Limb (tissue), 2 donors: Measurements from ENCODE around the gene CCDC107.
A peak's percentile ranks its signal among the peaks of the same experiment; 100 is the strongest.
"Not testable (repeated sequence)": the region's sequence is repeated elsewhere in the genome, so short reads cannot be mapped to it uniquely, and the experiment has no call there.

Source experiments
- DNase-seq, 2 donors: peaks; one replicate each; pipeline ENCODE4 v3.0.0-alpha.2; 2016; ENCODE audit errors: extremely low spot score in 2 of 2

The CCDC107 gene

DNA sequence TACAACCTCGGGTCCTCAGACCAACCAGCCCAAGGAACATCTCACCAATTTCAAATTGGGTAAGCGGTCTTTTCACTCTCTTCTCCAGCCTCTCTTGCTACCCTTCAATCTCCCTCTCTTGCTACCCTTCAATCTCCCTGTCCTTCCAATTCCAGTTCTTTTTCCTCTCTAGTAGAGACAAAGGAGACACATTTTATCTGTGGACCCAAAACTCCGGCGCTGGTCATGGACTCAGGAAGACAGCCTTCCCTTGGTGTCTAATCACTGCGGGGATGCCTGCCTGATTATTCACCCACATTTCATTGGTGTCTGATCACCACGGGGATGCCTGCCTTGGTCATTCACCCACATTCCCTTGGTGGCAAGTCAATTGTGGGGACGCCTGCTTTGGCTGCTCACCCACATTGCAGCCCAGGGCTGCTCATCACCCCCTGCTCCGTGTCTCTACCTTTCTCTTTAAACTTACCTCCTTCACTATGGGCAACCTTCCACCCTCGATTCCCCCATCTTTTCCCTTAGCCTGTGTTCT is 20.6 kb upstream of the CCDC107 start:
- not testable (repeated sequence) for DNase-seq

- DNase-seq, result not testable (repeated sequence)
Measured at GRCh38 chr9:35638751-35639150, 19.3 kb upstream of the CCDC107 start.

- DNase-seq, result not testable (repeated sequence)
Measured at GRCh38 chr9:35639225-35639624, 18.9 kb upstream of the CCDC107 start.

DNA sequence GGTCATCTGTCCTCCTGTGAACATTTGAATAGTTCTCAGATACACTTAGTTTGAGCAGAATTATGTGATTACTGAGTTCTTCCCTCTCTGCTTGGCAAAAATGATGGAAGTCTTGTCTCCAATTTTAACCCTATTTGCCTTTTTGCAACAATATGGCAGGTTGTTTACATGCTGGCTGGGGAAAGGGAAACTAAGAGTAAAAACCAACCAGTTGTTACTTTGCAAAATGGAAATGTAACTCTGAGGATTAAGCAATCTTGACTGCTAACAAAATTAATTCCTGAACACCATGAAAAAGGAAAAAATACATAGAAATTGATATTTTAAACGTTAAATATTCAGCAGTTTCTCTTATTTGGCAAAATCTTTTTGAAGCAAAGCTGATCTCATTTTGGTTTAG is 18.5 kb upstream of the CCDC107 start:
- DNase-seq, result no peak

DNA sequence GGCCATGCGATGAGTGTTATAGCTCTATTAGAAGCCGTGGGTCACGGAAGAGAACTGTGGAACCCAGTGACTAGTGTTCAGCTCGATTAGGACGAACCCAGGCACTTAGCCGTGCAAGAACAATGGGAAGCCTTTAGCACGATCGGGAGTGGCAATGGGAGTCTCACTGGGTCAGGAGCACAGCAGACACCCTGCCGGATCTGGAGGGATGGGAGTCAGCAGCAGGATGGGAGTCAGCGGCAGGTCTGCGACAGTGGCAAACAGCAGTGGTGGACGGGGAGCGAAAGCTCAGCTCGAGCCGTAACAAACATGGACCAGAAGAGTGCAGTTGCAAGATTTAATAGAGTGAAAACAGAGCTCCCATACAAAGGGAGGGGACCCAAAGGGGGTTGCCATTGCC is 17.7 kb upstream of the CCDC107 start:
- not testable (repeated sequence) for DNase-seq

DNA sequence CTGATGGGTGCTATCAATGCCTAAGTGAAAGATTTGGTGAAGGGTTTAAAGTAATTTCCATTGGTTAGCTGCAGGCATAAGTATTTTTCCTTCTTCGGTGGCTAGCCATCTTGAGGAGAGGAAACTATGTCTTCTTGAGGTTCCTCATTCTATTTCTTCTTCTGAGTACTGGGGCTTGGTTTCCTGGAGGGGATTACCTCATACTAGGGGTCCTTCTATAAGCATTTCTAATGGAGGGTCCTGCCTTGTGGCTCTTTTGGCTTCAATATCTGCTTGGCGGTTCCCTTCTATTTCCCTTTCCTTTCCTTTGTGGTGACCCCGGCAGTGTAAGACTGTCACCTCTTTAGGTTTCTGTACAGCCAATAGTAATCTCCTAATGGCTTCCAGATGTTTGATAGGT is 16.6 kb upstream of the CCDC107 start:
- not testable (repeated sequence) for DNase-seq

DNA sequence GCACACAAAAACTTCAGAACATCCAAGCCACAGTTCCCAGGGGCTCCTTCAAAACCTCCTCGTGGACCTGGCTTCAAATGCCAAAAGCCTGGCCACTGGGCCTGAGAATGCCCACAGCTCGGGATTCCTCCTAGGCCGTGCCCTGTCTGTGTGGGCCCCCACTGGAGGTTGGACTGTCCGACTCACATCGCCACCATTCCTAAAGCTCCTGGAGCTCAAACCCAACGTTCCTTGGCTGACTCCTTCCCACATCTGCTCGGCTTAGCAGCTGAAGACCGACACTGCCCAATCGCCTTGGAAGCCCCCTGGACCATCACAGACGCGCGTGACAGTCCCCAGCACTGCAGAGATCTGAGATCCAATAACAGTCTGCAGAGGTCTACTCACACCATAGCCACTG is 15.0 kb upstream of the CCDC107 start:
- no peak for DNase-seq

DNA sequence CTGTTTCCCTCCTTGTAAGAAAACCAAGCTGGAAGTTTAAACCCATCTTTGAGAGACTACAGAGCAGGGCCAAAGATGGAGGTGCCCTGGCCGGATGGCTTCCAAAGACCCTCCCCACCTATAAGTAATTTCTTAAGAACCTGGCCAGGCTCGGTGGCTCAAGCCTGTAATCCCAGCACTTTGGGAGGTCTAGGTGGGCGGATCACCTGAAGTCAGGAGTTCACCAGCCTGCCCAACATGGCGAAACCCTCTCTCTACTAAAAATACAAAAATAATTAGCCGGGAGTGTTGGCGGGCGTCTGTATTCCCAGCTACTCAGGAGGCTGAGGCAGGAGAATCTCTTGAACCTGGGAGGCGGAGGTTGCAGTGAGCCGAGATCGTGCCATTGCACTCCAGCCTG is 12.4 kb upstream of the CCDC107 start:
- not testable (repeated sequence) for DNase-seq

DNA sequence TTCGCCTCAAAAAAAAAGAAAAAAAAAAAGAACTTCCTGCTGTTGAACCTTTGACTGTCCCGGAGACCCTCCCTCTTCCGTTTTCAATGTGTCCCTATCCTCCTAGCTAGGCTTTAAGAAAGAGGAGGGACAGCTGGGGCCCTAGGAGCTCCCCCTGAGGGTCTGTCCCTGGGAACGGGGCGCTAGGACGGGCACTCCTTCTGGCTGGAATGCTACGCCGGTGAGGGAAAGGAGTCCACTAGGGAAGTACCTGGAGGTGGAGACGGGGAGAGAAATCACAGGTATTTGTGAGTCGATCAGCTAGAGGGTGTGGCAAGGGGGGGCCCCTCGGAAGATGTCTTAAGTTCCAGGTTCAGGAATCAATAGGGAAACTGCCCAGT is 11.9 kb upstream of the CCDC107 start:
- peak; percentile 51 to 75 for DNase-seq

DNA sequence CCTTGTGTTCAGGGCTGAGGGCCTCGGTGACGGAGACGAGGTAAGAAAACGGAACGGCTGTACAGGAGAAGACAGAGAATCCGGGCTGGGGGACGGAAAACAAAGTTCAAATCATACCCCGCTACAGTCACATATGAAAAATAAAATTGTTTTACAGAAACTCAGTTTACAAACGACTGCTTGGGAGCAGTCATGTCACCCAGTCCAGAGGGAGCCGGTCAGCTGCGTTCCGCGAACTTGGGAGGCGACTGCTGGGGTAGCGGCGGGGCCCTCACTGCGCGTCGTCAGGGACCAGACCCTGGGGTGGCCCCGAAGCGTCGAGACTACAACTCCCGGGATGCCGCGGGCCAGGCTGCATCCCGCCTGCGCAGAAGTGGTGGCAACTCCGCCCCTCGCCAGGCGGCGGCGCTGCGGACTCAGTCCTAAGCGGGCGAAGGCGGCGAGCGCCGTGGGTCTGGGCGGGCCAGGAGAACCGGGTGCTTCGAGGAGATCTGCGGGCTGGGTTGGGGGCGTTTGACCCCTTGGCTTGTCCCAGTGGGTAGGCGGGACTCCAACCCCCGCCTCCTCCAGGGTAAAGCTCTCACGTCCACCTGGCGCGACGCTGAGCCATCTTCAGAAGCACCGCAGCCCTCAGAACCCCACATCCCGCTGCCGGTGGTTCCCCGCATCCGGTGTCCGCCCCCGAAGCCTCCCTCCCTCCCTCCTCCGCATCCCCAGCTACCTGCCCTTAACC is 11.4 kb upstream of the CCDC107 start:
- DNase-seq, result peak; percentile 95 to 97

- no peak for DNase-seq
Measured at GRCh38 chr9:35649431-35650340, 8.4 kb upstream of the CCDC107 start.

DNA sequence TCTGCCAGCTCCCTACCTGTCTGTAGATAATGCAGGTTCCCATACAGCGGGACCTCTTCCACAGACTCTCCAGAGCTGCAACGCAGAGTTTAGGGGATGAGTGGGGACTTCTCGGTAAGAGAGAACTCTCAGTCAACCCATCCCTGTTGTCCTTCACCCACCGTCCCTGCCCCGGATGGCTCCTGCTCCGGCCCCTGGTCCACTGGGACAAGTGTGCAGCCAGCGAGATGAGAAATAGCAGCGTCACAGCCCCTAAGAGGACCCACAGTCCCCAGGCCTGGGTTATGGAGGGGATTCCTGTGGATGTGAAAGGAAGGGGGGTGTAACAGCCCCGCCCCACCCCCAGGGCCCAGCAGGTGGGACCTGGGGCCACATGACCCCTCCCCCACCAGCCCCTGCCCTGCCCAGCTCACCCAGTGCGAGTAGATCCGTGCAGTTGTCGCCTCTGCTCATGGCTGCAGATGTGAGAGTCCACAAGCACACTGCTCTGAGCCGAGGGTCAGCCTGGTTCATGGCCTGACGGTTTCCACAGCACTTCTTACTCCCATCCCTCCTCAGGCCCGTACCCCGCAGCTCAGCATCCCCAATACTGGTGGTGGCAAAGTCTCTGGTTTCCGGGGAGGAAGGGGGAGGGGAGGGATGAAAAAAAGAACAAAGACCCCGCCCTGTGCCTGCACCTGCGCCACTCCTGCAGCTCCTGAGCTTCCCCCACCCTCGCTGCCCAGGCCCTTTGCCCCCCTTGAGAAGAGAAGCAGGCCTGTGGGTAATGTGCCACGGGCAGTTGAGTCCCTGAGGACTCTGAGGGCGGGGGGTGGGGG is 7.5 kb upstream of the CCDC107 start, which contains the start of gene SIT1:
Gene SIT1 (minus strand): TSS at position 591 of the 818 bp plus-strand sequence. CDS start 78 bp downstream, at position 513.
- DNase-seq, result no peak

DNA sequence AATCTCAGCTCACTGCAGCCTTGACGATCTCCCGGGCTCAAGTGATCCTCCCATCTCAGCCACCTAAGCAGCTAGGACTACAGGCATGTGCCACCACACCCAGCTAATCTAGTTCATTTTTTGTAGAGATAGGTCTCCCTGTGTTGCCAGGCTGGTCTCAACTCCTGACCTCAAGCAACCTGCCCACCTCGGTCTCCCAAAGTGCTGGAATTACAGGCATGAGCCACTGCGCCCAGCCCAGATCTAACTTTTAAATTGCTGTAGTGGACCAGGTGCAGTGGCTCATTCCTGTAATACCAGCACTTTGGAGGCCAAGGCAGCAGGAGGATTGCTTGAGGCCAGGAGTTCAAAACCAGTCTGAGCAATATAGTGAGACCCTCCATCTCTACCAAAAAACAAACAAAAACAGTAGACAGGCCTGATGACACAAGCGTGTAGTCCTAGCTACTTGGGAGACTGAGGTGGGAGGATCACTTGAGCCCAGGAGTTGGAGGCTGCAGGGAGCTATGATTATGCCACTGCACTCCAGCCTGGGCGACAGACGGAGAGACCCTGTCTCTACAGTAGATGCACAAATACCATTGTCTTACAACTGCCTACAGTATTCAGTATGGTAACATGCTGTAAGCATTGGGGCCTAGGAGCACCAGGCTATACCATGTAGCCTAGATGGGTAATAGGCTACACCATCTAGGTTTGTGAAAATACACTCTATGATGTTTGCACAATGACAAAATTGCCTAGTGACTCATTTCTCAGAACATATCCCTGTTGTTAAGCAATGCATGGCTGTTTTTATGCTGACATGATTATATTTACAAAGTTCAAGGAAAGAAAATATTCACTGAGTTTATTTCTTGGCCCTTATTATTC is 5.9 kb upstream of the CCDC107 start:
- DNase-seq, result no peak

DNA sequence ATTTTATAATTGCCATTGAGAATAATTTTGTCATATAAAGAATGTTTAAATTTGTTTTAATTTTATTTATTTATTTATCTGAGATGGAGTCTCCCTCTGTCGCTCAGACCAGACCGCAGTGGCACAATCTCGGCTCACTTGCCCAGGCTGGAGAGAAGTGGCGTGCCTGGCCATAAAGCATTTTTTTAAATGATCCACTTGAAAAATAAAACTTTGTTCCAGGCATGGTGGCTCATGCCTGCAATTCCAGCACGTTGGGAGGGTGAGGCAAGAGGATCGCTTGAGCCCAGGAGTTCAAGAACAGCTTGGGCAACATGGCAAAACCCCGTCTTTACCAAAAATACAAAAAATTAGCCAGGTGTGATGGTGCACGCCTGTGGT is 5.3 kb upstream of the CCDC107 start:
- no peak for DNase-seq

- no peak for DNase-seq
Measured at GRCh38 chr9:35653611-35654010, 4.5 kb upstream of the CCDC107 start.

DNA sequence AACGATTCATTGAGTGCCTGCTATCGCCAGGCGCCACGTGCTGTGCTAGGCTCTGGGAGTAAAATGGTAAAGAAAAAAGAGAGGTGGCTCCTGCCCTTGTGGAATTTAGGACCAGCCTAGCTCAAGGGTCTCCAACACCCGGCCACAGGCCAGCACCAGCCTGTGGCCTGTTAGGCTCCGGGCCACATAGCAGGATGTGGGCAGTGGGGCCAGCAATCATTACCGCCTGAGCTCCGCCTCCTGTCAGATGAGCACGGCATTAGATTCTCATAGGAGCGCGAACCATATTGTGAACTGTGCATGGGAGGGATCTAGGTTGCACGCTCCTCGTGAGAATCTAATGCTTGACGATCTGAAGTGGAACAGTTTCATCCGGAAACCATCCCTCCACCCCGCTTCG is 1.7 kb upstream of the CCDC107 start:
- DNase-seq, result no peak

- DNase-seq, result peak in 1 of 2 donors; percentile 63
Measured at GRCh38 chr9:35656831-35657545, 1.1 kb upstream of the CCDC107 start.

DNA sequence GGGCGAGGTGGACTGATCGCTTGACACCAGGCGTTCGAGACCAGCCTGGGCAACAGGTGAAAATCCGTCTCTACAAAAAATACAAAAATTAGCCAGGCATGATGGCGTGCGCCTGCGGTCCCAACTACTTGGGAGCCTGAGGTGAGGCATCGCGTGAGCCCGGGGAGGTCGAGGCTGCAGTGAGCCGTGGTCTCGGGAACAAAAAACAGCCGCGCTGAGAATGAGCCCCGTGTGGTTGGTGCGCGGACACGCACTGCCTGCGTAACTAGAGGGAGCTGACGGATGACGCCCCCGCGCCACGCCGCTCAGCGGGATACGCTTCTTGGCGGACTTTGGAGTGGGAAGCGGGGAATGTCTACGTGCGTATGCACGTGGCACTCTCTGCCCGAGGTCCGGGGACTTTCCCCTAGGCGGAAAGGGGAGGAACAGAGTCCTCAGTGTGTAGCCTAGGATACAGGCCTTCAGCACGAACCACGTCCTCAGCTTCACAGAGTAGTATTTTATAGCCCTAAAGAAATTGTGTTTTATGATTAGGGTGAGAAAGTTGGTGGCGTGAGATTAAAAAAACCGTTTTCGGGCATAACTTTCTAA is 451 bp upstream of the CCDC107 start, which contains the start of gene RMRP:
Gene RMRP (minus strand): TSS at position 474 of the 591 bp plus-strand sequence.
- DNase-seq, result peak; percentile 97 to 99

GRCh38 chr9:35658968-35659220 is 802 bp downstream of the CCDC107 start:
- DNase-seq, result peak; percentile 47 to 57

DNA sequence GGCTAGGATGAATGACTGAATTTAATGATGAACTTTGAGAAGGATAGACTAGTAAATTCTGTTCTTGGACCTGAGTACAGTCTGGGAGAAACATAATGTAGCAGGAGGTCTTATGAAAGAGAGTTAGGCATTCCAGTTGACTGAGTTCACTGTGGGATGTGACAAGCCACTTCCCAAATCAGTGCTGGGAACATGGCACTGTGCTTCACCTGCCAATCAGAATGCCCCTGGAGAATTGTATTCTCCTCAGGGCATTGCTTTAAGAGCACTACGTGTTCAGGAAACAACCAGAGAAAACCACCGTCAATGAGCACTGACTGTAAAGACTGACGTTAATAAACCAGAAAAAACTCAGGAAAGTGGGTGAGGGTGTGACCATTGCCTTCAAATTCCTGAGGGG is 1.2 kb downstream of the CCDC107 start:
- DNase-seq, result no peak
